ENCODE data around the gene KIF26A. TPM values are rescaled to one million over a fixed set of nuclear protein-coding genes. Genes with fewer than 3 reads are reported as not detected.
"Not testable (repeated sequence)": the region's sequence is repeated elsewhere in the genome, so short reads cannot be mapped to it uniquely, and the experiment has no call there.

Gene KIF26A
- total RNA-seq, 2 donors from 2014 or later: 2.0 to 3.9 TPM

DNA sequence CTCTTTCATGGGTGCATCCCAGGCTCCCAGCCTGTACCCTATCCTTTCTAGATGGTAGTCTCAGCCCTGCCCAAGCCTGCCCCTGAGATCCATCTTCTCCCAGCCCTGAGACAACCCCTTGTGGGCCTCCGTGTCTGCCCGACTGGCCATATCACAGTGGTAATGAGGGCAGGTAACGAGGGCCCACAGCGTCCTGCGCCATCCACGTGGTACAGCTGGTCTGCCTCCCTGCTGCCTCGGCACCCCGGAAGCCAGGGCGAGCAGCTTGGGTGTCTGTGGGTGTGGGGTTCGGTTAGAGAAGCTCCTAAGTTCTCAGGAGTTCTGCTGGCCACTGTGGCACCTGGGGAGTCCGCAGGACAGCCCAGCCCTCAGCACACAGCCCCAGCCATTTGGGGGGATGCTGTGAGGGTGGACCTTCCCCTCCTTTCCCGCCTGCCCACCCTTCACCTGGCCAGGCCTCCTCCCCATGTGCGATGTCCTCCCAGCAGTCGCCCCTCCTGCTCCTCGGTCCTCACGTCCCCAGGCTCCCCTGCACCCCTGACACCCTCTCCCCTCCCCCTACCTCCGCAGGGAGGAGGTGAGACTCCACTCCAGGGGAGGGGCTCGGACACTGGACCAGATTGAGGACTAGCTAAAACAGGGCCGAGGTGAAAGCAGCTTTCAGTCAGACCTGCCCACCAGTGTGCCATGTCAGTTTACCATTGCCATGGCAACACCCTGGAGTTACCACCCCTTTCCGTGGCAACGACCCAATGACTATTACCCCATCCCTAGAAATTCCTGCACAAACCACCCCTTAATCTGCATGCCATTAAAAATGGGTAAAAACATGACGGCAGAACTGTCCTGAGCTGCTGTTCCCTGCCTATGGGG lies 69.0 kb downstream of the KIF26A start:
- Histone ChIP-seq H3K4me3 (no peak overlapping the region), H3K9me3 (no peaks in the 10 kb centered on the region), H3K36me3 (no peaks in the 10 kb centered on the region), H3K4me1 (ENCODE audit: control insufficient read depth in 1 of 2, low read depth in 2 of 2) (no peaks in the 10 kb centered on the region), H3K27ac (no peak overlapping the region), H3K27me3 (replicated peaks; ENCODE audit: insufficient read depth) (no peaks in the 10 kb centered on the region)
- DNase-seq (ENCODE audit: low spot score) (no peak), ATAC-seq (ENCODE audit: insufficient number of reproducible peaks, low FRiP score, low read depth) (no peak)
- TF ChIP-seq, protein P1, sequence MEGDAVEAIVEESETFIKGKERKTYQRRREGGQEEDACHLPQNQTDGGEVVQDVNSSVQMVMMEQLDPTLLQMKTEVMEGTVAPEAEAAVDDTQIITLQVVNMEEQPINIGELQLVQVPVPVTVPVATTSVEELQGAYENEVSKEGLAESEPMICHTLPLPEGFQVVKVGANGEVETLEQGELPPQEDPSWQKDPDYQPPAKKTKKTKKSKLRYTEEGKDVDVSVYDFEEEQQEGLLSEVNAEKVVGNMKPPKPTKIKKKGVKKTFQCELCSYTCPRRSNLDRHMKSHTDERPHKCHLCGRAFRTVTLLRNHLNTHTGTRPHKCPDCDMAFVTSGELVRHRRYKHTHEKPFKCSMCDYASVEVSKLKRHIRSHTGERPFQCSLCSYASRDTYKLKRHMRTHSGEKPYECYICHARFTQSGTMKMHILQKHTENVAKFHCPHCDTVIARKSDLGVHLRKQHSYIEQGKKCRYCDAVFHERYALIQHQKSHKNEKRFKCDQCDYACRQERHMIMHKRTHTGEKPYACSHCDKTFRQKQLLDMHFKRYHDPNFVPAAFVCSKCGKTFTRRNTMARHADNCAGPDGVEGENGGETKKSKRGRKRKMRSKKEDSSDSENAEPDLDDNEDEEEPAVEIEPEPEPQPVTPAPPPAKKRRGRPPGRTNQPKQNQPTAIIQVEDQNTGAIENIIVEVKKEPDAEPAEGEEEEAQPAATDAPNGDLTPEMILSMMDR (IDR thresholded peaks at IDR 0.05): no peak

- not testable (repeated sequence) for H3K36me3 ChIP-seq; H3K27me3 ChIP-seq (replicated peaks; ENCODE audit: insufficient read depth); H3K9me3 ChIP-seq; DNase-seq (ENCODE audit: low spot score); H3K4me3 ChIP-seq; ATAC-seq (ENCODE audit: insufficient number of reproducible peaks, low FRiP score, low read depth); H3K4me1 ChIP-seq (ENCODE audit: control insufficient read depth in 1 of 2, low read depth in 2 of 2); H3K27ac ChIP-seq
Measured at GRCh38 chr14:104208015-104208295, 69.6 kb downstream of the KIF26A start.

GRCh38 chr14:104208331-104208730 lies 69.9 kb downstream of the KIF26A start:
- DNase-seq (ENCODE audit: low spot score); ATAC-seq (ENCODE audit: insufficient number of reproducible peaks, low FRiP score, low read depth); H3K27me3 ChIP-seq (replicated peaks; ENCODE audit: insufficient read depth); H3K36me3 ChIP-seq; H3K27ac ChIP-seq; H3K4me3 ChIP-seq; H3K9me3 ChIP-seq; H3K4me1 ChIP-seq (ENCODE audit: control insufficient read depth in 1 of 2, low read depth in 2 of 2): not testable (repeated sequence)

DNA sequence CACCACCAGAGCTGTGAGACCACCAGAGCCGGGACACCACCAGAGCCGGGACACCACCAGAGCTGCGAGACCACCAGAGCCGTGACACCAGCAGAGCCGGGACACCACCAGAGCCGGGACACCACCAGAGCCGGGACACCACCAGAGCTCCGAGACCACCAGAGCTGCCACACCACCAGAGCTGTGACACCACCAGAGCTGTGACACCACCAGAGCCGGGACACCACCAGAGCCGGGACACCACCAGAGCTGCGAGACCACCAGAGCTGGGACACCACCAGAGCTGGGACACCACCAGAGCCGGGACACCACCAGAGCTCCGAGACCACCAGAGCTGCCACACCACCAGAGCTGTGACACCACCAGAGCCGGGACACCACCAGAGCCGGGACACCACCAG lies 70.7 kb downstream of the KIF26A start:
- not testable (repeated sequence) for H3K27ac ChIP-seq; DNase-seq (ENCODE audit: low spot score); H3K4me3 ChIP-seq; H3K4me1 ChIP-seq (ENCODE audit: control insufficient read depth in 1 of 2, low read depth in 2 of 2); ATAC-seq (ENCODE audit: insufficient number of reproducible peaks, low FRiP score, low read depth); H3K27me3 ChIP-seq (replicated peaks; ENCODE audit: insufficient read depth); H3K9me3 ChIP-seq; H3K36me3 ChIP-seq

DNA sequence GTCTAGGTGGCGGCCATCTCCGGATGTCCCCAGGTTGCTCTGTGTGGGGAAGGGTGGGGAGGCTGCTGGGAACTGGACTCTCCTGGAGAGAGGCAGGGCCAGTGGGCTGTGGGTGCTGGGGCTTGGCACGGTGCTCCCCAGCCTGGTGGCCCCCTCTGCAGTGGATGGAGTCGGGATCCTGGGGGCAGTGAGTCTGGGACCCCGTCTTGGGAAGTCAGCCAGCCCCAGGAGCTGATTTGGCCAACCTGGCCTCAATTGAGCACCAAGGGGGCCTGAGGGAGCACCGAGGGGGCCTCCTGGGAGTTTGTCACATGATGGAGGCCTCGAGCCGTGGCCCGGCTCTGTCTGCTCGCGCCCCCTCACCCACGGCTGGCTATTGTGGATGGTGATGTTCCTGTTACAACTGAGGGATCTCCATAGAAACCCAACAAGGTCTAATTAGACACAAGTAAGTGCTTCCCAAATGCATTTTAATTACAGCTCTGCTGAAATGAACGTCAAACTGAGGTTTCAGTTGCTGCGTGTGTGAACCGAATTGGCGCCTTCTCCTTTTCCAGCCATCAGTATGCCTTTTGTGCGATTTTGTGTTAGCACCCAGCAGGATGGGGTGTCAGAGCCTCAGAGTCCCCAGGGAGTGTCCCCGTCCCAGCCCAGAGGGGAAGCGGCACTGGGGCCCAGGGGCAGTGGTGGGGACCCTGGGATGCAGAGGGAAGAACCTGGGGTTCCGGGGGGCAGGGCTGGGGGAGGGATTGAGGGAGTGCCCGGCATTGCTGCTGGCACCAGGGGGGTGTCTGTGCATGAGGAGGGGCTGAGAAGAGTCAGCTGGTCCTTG lies 71.8 kb downstream of the KIF26A start:
- no peak for ATAC-seq (ENCODE audit: insufficient number of reproducible peaks, low FRiP score, low read depth)
- Histone ChIP-seq H3K27ac (no peak overlapping the region), H3K27me3 (replicated peaks; ENCODE audit: insufficient read depth) (no peaks in the 10 kb centered on the region), H3K4me3 (no peak overlapping the region), H3K4me1 (ENCODE audit: control insufficient read depth in 1 of 2, low read depth in 2 of 2) (no peaks in the 10 kb centered on the region), H3K36me3 (no peaks in the 10 kb centered on the region), H3K9me3 (no peaks in the 10 kb centered on the region)
- TF ChIP-seq, protein P1 (IDR thresholded peaks at IDR 0.05): no peak
- DNase-seq (ENCODE audit: low spot score): no peak

DNA sequence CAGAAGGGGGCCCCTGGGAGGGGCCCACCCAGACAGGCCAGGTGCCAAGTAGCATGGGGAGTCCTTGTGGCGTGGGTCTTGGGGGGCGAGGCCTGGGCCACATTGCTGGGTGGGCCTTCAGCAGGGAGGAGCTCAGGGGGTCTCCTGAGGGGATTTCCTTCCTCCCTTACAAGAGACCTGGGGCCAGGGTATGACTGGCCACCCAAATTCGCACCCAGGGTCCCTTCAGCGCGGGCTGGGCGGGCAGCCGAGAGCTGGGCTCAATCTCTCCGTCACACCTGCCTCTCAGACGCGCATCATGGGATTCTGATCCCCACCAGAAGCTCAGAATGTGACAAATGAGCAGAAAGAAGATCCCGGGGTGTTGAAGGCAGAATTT lies 72.4 kb downstream of the KIF26A start:
- DNase-seq (ENCODE audit: low spot score) (no peak), ATAC-seq (ENCODE audit: insufficient number of reproducible peaks, low FRiP score, low read depth) (no peak)
- Histone ChIP-seq H3K9me3 (no peaks in the 10 kb centered on the region), H3K4me1 (ENCODE audit: control insufficient read depth in 1 of 2, low read depth in 2 of 2) (no peaks in the 10 kb centered on the region), H3K27me3 (replicated peaks; ENCODE audit: insufficient read depth) (no peaks in the 10 kb centered on the region), H3K36me3 (no peaks in the 10 kb centered on the region), H3K4me3 (no peak overlapping the region), H3K27ac (no peak overlapping the region)
- TF ChIP-seq, protein P1 (IDR thresholded peaks at IDR 0.05): no peak

Measured in thoracic aorta (tissue), 2 donors.